Left ventricle myocardium inferior (tissue), 1 donor: Measurements from ENCODE around the gene OR8G5. TPM values are rescaled to one million over a fixed set of nuclear protein-coding genes. Genes with fewer than 3 reads are reported as not detected.

Source experiments
- DNase-seq: peaks from one replicate; pipeline ENCODE4 v3.0.0-alpha.2; 2020
- H3K27ac ChIP-seq: fragments of 200-600 bp; replicated peaks from 2 replicates; pipeline ENCODE4 v1.8.0; 2021
- H3K27me3 ChIP-seq: fragments of 200-600 bp; 2 replicates; pipeline ENCODE4 v1.8.0; 2021; ENCODE audit warnings: low read depth
- H3K36me3 ChIP-seq: fragments of 200-600 bp; 2 replicates; pipeline ENCODE4 v1.8.0; 2021
- H3K4me1 ChIP-seq: fragments of 200-600 bp; 2 replicates; pipeline ENCODE4 v1.8.0; 2021
- H3K4me3 ChIP-seq: fragments of 200-600 bp; 2 replicates; pipeline ENCODE4 v1.8.0; 2021; ENCODE audit warnings: mild to moderate bottlenecking, moderate library complexity
- H3K9me3 ChIP-seq: fragments of 200-600 bp; replicated peaks from 2 replicates; pipeline ENCODE4 v1.8.0; 2021
- CTCF ChIP-seq: fragments of 200-600 bp; IDR thresholded peaks from 2 replicates; pipeline ENCODE4 v1.8.0; 2021; ENCODE audit warnings: antibody characterized with exemption, mild to moderate bottlenecking, borderline replicate concordance
- intact Hi-C: fragments of 100-400 bp; cut with micrococcal nuclease; formaldehyde crosslinking; loops from one replicate; pipeline ENCODE4 v1.11.0; 2022
- total RNA-seq: library from RNA; stranded (reverse); fragmentation: NEBNext Ultra II Directional; extraction: Animal tissue kit (Norgen Biotek cat#: 25700); gene quantifications from one replicate; pipeline ENCODE4 v1.2.1, GENCODE V29; 2021
- donor health status: DM: no; HTN: yes; CAD: no; lungs with severe emphysema.

OR8G5 gene
- total RNA-seq, 1 donor from 2014 or later, result not detected

GRCh38 chr11:124310721-124311120 is 54.5 kb downstream of the OR8G5 start:
- intact Hi-C loops, result no loop called here
- TF ChIP-seq CTCF, result no peak

GRCh38 chr11:124311269-124311668 is 55.1 kb downstream of the OR8G5 start:
- no peaks in the 10 kb centered on the region for H3K9me3 ChIP-seq
- no peak overlapping the region for H3K4me3 ChIP-seq
- no peak for TF ChIP-seq CTCF
- intact Hi-C loops, result no loop called here
- no peak overlapping the region for H3K27ac ChIP-seq
- no peak for DNase-seq
- no peaks in the 10 kb centered on the region for H3K4me1 ChIP-seq
- no peaks in the 10 kb centered on the region for H3K36me3 ChIP-seq
- H3K27me3 ChIP-seq, result no peaks in the 10 kb centered on the region

More at GRCh38 chr11:124310721-124311120, 54.5 kb downstream of the OR8G5 start:
- no peak overlapping the region for H3K27ac ChIP-seq
- H3K4me3 ChIP-seq, result no peak overlapping the region
- H3K36me3 ChIP-seq, result no peaks in the 10 kb centered on the region
- no peaks in the 10 kb centered on the region for H3K4me1 ChIP-seq
- H3K9me3 ChIP-seq, result no peaks in the 10 kb centered on the region
- H3K27me3 ChIP-seq, result no peaks in the 10 kb centered on the region
- no peak for DNase-seq

GRCh38 chr11:124311670-124312069 is 55.5 kb downstream of the OR8G5 start:
- no peak for DNase-seq
- no peak overlapping the region for H3K4me3 ChIP-seq
- no peaks in the 10 kb centered on the region for H3K4me1 ChIP-seq
- no peaks in the 10 kb centered on the region for H3K9me3 ChIP-seq
- H3K27me3 ChIP-seq, result no peaks in the 10 kb centered on the region
- intact Hi-C loops, result no loop called here
- no peak overlapping the region for H3K27ac ChIP-seq
- no peak for TF ChIP-seq CTCF
- H3K36me3 ChIP-seq, result no peaks in the 10 kb centered on the region

- Histone ChIP-seq H3K27me3 (no peaks in the 10 kb centered on the region), H3K36me3 (no peaks in the 10 kb centered on the region), H3K27ac (no peak overlapping the region), H3K4me1 (no peaks in the 10 kb centered on the region), H3K9me3 (no peaks in the 10 kb centered on the region), H3K4me3 (no peak overlapping the region)
- no peak for TF ChIP-seq CTCF
- DNase-seq, result no peak
- intact Hi-C loops, result no loop called here
These were observed 57.0 kb downstream of the OR8G5 start for GRCh38 chr11:124313131-124313530.

- no peak for TF ChIP-seq CTCF
- H3K27me3 ChIP-seq, result no peaks in the 10 kb centered on the region
- no peaks in the 10 kb centered on the region for H3K36me3 ChIP-seq
- H3K27ac ChIP-seq, result no peak within 1 kb of the TSS
- no peak for DNase-seq
- no peak within 1 kb of the TSS for H3K4me3 ChIP-seq
- no peaks in the 10 kb centered on the region for H3K9me3 ChIP-seq
- no peaks in the 10 kb centered on the region for H3K4me1 ChIP-seq
- intact Hi-C loops, result no loop called here
These were observed 57.7 kb downstream of the OR8G5 start, which contains the start of gene OR8D1 for GRCh38 chr11:124313849-124314248. Gene OR8D1, minus strand, starts transcription at chr11:124313949. Its CDS starts 3,183 bp downstream, at chr11:124310766.
